Activated CD8-positive, alpha-beta memory T cell treated with anti-CD3 and anti-CD28 coated beads for 4 hours (primary cell): ENCODE data around the gene AHCTF1.
"Not testable (repeated sequence)": the region's sequence is repeated elsewhere in the genome, so short reads cannot be mapped to it uniquely, and the experiment has no call there.

ENCODE experiments used
- DNase-seq, 2 donors: peaks; one replicate each; pipeline ENCODE4 v3.0.0-alpha.2; 2020; ENCODE audit warnings: low read depth in 2 of 2

The AHCTF1 gene

GRCh38 chr1:246838118-246838456, 93.7 kb downstream of the AHCTF1 start:
- no peak for DNase-seq

GRCh38 chr1:246837418-246838117, 94.2 kb downstream of the AHCTF1 start:
- DNase-seq: no peak

- DNase-seq: no peak
Observed at GRCh38 chr1:246836209-246836966, 95.4 kb downstream of the AHCTF1 start.

GRCh38 chr1:246831543-246831942, 100.2 kb downstream of the AHCTF1 start:
- DNase-seq: no peak

- DNase-seq: no peak
Observed at GRCh38 chr1:246828818-246829217, 102.9 kb downstream of the AHCTF1 start.

- no peak for DNase-seq
Observed at GRCh38 chr1:246827396-246827795, 104.4 kb downstream of the AHCTF1 start.

GRCh38 chr1:246825557-246826175, 106.1 kb downstream of the AHCTF1 start:
- no peak for DNase-seq

GRCh38 chr1:246824541-246824940, 107.2 kb downstream of the AHCTF1 start:
- DNase-seq: no peak

GRCh38 chr1:246822154-246822553, 109.6 kb downstream of the AHCTF1 start:
- DNase-seq: not testable (repeated sequence)

- no peak for DNase-seq
Observed at GRCh38 chr1:246820666-246821065, 111.1 kb downstream of the AHCTF1 start.

GRCh38 chr1:246817778-246818177, 114.0 kb downstream of the AHCTF1 start:
- DNase-seq: not testable (repeated sequence)

GRCh38 chr1:246815693-246816270, 116.0 kb downstream of the AHCTF1 start:
- DNase-seq: no peak

- no peak for DNase-seq
Observed at GRCh38 chr1:246814890-246815289, 116.9 kb downstream of the AHCTF1 start.

GRCh38 chr1:246813325-246813724, 118.4 kb downstream of the AHCTF1 start:
- not testable (repeated sequence) for DNase-seq

GRCh38 chr1:246811985-246812384, 119.8 kb downstream of the AHCTF1 start:
- no peak for DNase-seq

GRCh38 chr1:246809473-246809872, 122.3 kb downstream of the AHCTF1 start:
- no peak for DNase-seq

- DNase-seq: no peak
Observed at GRCh38 chr1:246805135-246805716, 126.5 kb downstream of the AHCTF1 start.

- no peak for DNase-seq
Observed at GRCh38 chr1:246803883-246804282, 127.9 kb downstream of the AHCTF1 start.

GRCh38 chr1:246803373-246803772, 128.4 kb downstream of the AHCTF1 start:
- no peak for DNase-seq

GRCh38 chr1:246801241-246802020, 130.3 kb downstream of the AHCTF1 start:
- no peak for DNase-seq

- DNase-seq: no peak
Observed at GRCh38 chr1:246800756-246801155, 131.0 kb downstream of the AHCTF1 start.
